ENCODE measurements around the gene SPOCK3. TPM values are rescaled to one million over a fixed set of nuclear protein-coding genes. Genes with fewer than 3 reads are reported as not detected.

Gene SPOCK3
- total and polyA plus RNA-seq, 10 of the 15 experiments (the other 5 are each of a cell fraction or from before 2014, with no cell fraction given): 0.06 to 0.39 (median 0.09) TPM; not detected in 5

GRCh38 chr4:167111092-167111491, 123.2 kb downstream of the SPOCK3 start (continued):
- TF ChIP-seq ZBTB40 (IDR thresholded peaks at IDR 0.05; ENCODE audit: borderline replicate concordance): no peak
- no peak for TF ChIP-seq KAT2A (conservative IDR thresholded peaks at IDR 0.05; ENCODE audit: control insufficient read depth, low read depth, low read length)
- no peak for TF ChIP-seq NFXL1 (IDR thresholded peaks at IDR 0.05; ENCODE audit: borderline replicate concordance)
- TF ChIP-seq ZNF24 (IDR thresholded peaks at IDR 0.05): no peak
- TF ChIP-seq SMAD1 (IDR thresholded peaks at IDR 0.05; ENCODE audit: low read depth, partially characterized antibody): no peak
- TF ChIP-seq RBBP5 (conservative IDR thresholded peaks at IDR 0.05): no peak
- no peak for TF ChIP-seq ATF3 (IDR thresholded peaks at IDR 0.05; ENCODE audit: borderline replicate concordance, extremely low read depth, low read depth, low read length)

GRCh38 chr4:167109859-167110258, 124.4 kb downstream of the SPOCK3 start:
- Histone ChIP-seq H3K9me3 (replicated peaks; ENCODE audit: control insufficient read depth, insufficient read depth, low read length) (no peaks in the 10 kb centered on the region), H3K4me2 (ENCODE audit: control insufficient read depth, insufficient read depth) (no peak overlapping the region), H3K27me3 (replicated peaks in 1 of 2; ENCODE audit: control insufficient read depth in 2 of 2, insufficient read depth in 2 of 2, low read length in 1 of 2) (no peaks in the 10 kb centered on the region), H3K79me2 (ENCODE audit: control insufficient read depth, insufficient read depth, low read length) (no peaks in the 10 kb centered on the region), H3K9ac (ENCODE audit: control insufficient read depth, insufficient read depth, low read length) (no peak overlapping the region), H3K4me3 (no peak overlapping the region), H3K4me1 (ENCODE audit: control insufficient read depth, insufficient read depth, low read length) (no peaks in the 10 kb centered on the region), H3K36me3 (ENCODE audit: control insufficient read depth in 2 of 2, insufficient read depth in 2 of 2, low read length in 1 of 2) (no peaks in the 10 kb centered on the region), H2AFZ (ENCODE audit: control insufficient read depth, low read depth, low read length) (no peak overlapping the region), H3K27ac (ENCODE audit: control insufficient read depth, insufficient read depth) (no peak overlapping the region), H4K20me1 (ENCODE audit: control insufficient read depth, insufficient read depth) (no peaks in the 10 kb centered on the region)
- no TSS peak for BruUV-seq (replicated peaks)
- in situ Hi-C loops (cut with MboI): no loop called here
- CTCF ChIA-PET: no interaction called here
- DNase-seq (ENCODE audit: low read depth, low spot score): no peak
- FAIRE-seq: no peak
- no peak for ATAC-seq
- POLR2A ChIA-PET: no interaction called here
- WGBS (ENCODE audit: insufficient coverage, insufficient replicate concordance, low lambda C conversion rate, missing lambda C conversion rate): 53% methylated on average over 3 of the region's 3 CpGs
- RAD21 ChIA-PET (ENCODE audit: unreplicated experiment): no interaction called here
- intact Hi-C loops (cut with micrococcal nuclease; ENCODE audit: unreplicated experiment): loop anchor here (10.0 kb wide), 1 partner anchor 445 kb away; no protein-coding TSS in a partner anchor
- SMC1A ChIA-PET (ENCODE audit: uncharacterized antibody, unreplicated experiment): no interaction called here
- TF ChIP-seq EGR1 (IDR thresholded peaks at IDR 0.05; ENCODE audit: borderline replicate concordance in 1 of 2, low read depth in 2 of 2, low read length in 2 of 2) (no peak), YY1 (IDR thresholded peaks at IDR 0.05; ENCODE audit: low read depth, low read length) (no peak), SIN3A (IDR thresholded peaks at IDR 0.05; ENCODE audit: low read depth, low read length) (no peak), NR2C1 (IDR thresholded peaks at IDR 0.05) (no peak), CBFB (IDR thresholded peaks at IDR 0.05; ENCODE audit: low read depth) (no peak), MTA2 (IDR thresholded peaks at IDR 0.05; ENCODE audit: low read depth) (no peak), E2F8 (IDR thresholded peaks at IDR 0.05; ENCODE audit: low read depth, partially characterized antibody) (no peak), KAT2A (conservative IDR thresholded peaks at IDR 0.05; ENCODE audit: control insufficient read depth, low read depth, low read length) (no peak), ZNF274 (IDR thresholded peaks at IDR 0.05; ENCODE audit: insufficient read depth, insufficient read length) (no peak), ATF2 (IDR thresholded peaks at IDR 0.05; ENCODE audit: low read length) (no peak)

Data from GM12878 (cell line).